ENCODE data around the gene CDC25A.
A peak's percentile ranks its signal among the peaks of the same experiment; 100 is the strongest.

Gene CDC25A

DNA sequence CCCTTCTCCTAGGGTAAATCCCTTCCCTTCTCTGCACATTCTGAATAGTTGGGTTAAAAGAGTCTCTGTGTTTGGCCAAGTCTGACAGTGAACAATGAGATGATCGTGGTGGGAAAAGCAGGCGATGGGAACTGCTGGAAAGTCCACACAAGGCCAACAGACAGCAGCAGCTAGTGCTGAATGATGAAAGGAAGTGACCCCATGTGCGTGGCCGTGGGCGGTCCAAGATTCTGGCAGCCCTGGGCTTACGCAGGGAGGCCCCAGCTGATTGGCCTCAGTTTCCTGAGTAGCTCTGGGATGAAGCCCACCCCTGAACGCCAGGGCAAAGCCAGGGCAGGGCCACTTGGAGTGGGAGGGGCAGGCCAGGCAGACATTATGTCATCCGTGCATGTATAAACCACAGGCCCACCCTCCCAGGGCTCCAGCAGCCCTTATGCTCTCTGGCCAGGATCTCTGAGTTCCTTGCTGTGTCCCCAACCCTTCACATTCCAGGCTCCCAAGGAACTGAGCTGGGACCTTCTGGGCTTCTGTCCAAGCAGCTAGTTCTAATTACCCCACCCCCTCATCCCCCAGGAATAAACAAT, 57.8 kb downstream of the CDC25A start:
- no peak overlapping the region for H3K27ac ChIP-seq (ENCODE audit: low read length, poor library complexity, severe bottlenecking)
- H3K9me3 ChIP-seq (ENCODE audit: control insufficient read depth, low read length) = no peaks in the 10 kb centered on the region
- DNase-seq = peak; percentile 93
- peaks cover 14% of the 10 kb centered on the region for H3K4me1 ChIP-seq (ENCODE audit: control insufficient read depth, insufficient read depth, low read depth, low read length)
- H4K91ac ChIP-seq (ENCODE audit: low read length) = no peak overlapping the region
- H2BK120ac ChIP-seq (ENCODE audit: low read depth, low read length) = no peak overlapping the region
- 54% methylated on average over 8 of the region's 8 CpGs for WGBS
- H2BK5ac ChIP-seq (ENCODE audit: low read depth, low read length, poor library complexity, severe bottlenecking) = no peak overlapping the region
- H3K14ac ChIP-seq (ENCODE audit: low read length in 2 of 2) = no peak overlapping the region
- H3K4me3 ChIP-seq (ENCODE audit: insufficient read depth in 1 of 2, low read depth in 1 of 2, low read length in 2 of 2) = no peak overlapping the region
- no peak overlapping the region for H3K23ac ChIP-seq (ENCODE audit: low read length in 2 of 2)
- no peaks in the 10 kb centered on the region for H3K27me3 ChIP-seq (ENCODE audit: control insufficient read depth in 1 of 2, insufficient read depth in 1 of 2, low read length in 2 of 2)
- no peak overlapping the region for H3K4me2 ChIP-seq (ENCODE audit: low read length, poor library complexity, severe bottlenecking)
- H2BK12ac ChIP-seq (ENCODE audit: low read length in 2 of 2) = peak overlapping the region in 1 of 2 experiments; percentile 27
- H2AFZ ChIP-seq (ENCODE audit: low read depth, low read length) = peak overlapping the region; percentile 48
- peak overlapping the region; percentile 5 for H4K8ac ChIP-seq (ENCODE audit: low read length)
- H3K9ac ChIP-seq (ENCODE audit: low read length) = peak overlapping the region; percentile 23
- no peaks in the 10 kb centered on the region for H3K79me1 ChIP-seq (replicated peaks; ENCODE audit: low read length, poor library complexity, severe bottlenecking)
- H3K36me3 ChIP-seq (ENCODE audit: control insufficient read depth in 1 of 2, insufficient read depth in 2 of 2, low read depth in 1 of 2, low read length in 2 of 2) = no peaks in the 10 kb centered on the region
- peak overlapping the region in 1 of 2 experiments; percentile 49 for H3K4ac ChIP-seq (ENCODE audit: low read depth in 1 of 2, low read length in 2 of 2)
- H3K18ac ChIP-seq (ENCODE audit: low read depth in 1 of 2, low read length in 2 of 2) = peak overlapping the region; percentile 46 to 58
- H2BK15ac ChIP-seq (ENCODE audit: low read depth, poor library complexity, severe bottlenecking) = no peak overlapping the region
- H2AK5ac ChIP-seq (ENCODE audit: low read length, severe bottlenecking) = no peak overlapping the region

GRCh38 chr3:48129921-48130320, 58.3 kb downstream of the CDC25A start:
- no peaks in the 10 kb centered on the region for H3K36me3 ChIP-seq (ENCODE audit: control insufficient read depth in 1 of 2, insufficient read depth in 2 of 2, low read depth in 1 of 2, low read length in 2 of 2)
- no peak overlapping the region for H4K91ac ChIP-seq (ENCODE audit: low read length)
- H3K79me1 ChIP-seq (replicated peaks; ENCODE audit: low read length, poor library complexity, severe bottlenecking) = no peaks in the 10 kb centered on the region
- peak; percentile 79 for DNase-seq
- H2AFZ ChIP-seq (ENCODE audit: low read depth, low read length) = peak overlapping the region; percentile 83
- no peak overlapping the region for H3K4me2 ChIP-seq (ENCODE audit: low read length, poor library complexity, severe bottlenecking)
- H3K27ac ChIP-seq (ENCODE audit: low read length, poor library complexity, severe bottlenecking) = no peak overlapping the region
- H2BK120ac ChIP-seq (ENCODE audit: low read depth, low read length) = no peak overlapping the region
- H2AK5ac ChIP-seq (ENCODE audit: low read length, severe bottlenecking) = no peak overlapping the region
- no peak overlapping the region for H2BK15ac ChIP-seq (ENCODE audit: low read depth, poor library complexity, severe bottlenecking)
- no peaks in the 10 kb centered on the region for H3K9me3 ChIP-seq (ENCODE audit: control insufficient read depth, low read length)
- no peak overlapping the region for H4K8ac ChIP-seq (ENCODE audit: low read length)
- peak overlapping the region; percentile 46 to 88 for H3K18ac ChIP-seq (ENCODE audit: low read depth in 1 of 2, low read length in 2 of 2)
- WGBS = 47% methylated on average over 2 of the region's 2 CpGs
- H3K9ac ChIP-seq (ENCODE audit: low read length) = no peak overlapping the region
- no peak overlapping the region for H3K23ac ChIP-seq (ENCODE audit: low read length in 2 of 2)
- no peak overlapping the region for H3K4me3 ChIP-seq (ENCODE audit: insufficient read depth in 1 of 2, low read depth in 1 of 2, low read length in 2 of 2)
- H3K4me1 ChIP-seq (ENCODE audit: control insufficient read depth, insufficient read depth, low read depth, low read length) = peaks cover 16% of the 10 kb centered on the region
- no peaks in the 10 kb centered on the region for H3K27me3 ChIP-seq (ENCODE audit: control insufficient read depth in 1 of 2, insufficient read depth in 1 of 2, low read length in 2 of 2)
- H2BK12ac ChIP-seq (ENCODE audit: low read length in 2 of 2) = peak overlapping the region; percentile 82 to 90
- no peak overlapping the region for H2BK5ac ChIP-seq (ENCODE audit: low read depth, low read length, poor library complexity, severe bottlenecking)
- peak overlapping the region in 1 of 2 experiments; percentile 63 for H3K14ac ChIP-seq (ENCODE audit: low read length in 2 of 2)
- H3K4ac ChIP-seq (ENCODE audit: low read depth in 1 of 2, low read length in 2 of 2) = peak overlapping the region in 1 of 2 experiments; percentile 53

DNA sequence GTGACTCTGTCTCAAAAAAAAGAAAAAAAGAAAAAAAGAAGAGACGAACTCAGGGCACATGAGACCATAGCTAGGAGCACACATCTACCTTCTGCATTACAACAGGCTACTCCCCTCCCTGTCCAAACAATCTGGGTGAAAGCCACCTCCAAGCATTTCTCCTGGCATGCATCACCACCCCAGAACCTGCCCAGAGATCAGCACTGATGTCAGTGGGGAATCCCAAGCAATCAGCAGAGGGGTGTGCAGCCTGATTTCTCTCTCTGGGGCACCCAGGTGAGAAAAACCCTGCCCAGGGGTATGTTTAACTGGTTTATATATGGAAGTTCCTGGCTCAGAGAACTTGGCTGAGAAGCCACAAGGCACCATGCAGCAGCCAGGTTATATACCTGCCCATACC, 59.4 kb downstream of the CDC25A start:
- H2AFZ ChIP-seq (ENCODE audit: low read depth, low read length) = no peak overlapping the region
- H3K36me3 ChIP-seq (ENCODE audit: control insufficient read depth in 1 of 2, insufficient read depth in 2 of 2, low read depth in 1 of 2, low read length in 2 of 2) = no peaks in the 10 kb centered on the region
- peaks cover 16% of the 10 kb centered on the region for H3K4me1 ChIP-seq (ENCODE audit: control insufficient read depth, insufficient read depth, low read depth, low read length)
- H4K91ac ChIP-seq (ENCODE audit: low read length) = no peak overlapping the region
- H2BK120ac ChIP-seq (ENCODE audit: low read depth, low read length) = no peak overlapping the region
- H3K27ac ChIP-seq (ENCODE audit: low read length, poor library complexity, severe bottlenecking) = no peak overlapping the region
- H2BK15ac ChIP-seq (ENCODE audit: low read depth, poor library complexity, severe bottlenecking) = no peak overlapping the region
- H3K4me2 ChIP-seq (ENCODE audit: low read length, poor library complexity, severe bottlenecking) = no peak overlapping the region
- no peak overlapping the region for H3K18ac ChIP-seq (ENCODE audit: low read depth in 1 of 2, low read length in 2 of 2)
- H3K27me3 ChIP-seq (ENCODE audit: control insufficient read depth in 1 of 2, insufficient read depth in 1 of 2, low read length in 2 of 2) = no peaks in the 10 kb centered on the region
- H3K14ac ChIP-seq (ENCODE audit: low read length in 2 of 2) = no peak overlapping the region
- no peak overlapping the region for H3K4ac ChIP-seq (ENCODE audit: low read depth in 1 of 2, low read length in 2 of 2)
- no peaks in the 10 kb centered on the region for H3K79me1 ChIP-seq (replicated peaks; ENCODE audit: low read length, poor library complexity, severe bottlenecking)
- no peak overlapping the region for H2AK5ac ChIP-seq (ENCODE audit: low read length, severe bottlenecking)
- no CpG with 5 or more reads among the region's 1 CpG for WGBS
- H3K9me3 ChIP-seq (ENCODE audit: control insufficient read depth, low read length) = no peaks in the 10 kb centered on the region
- no peak overlapping the region for H3K4me3 ChIP-seq (ENCODE audit: insufficient read depth in 1 of 2, low read depth in 1 of 2, low read length in 2 of 2)
- no peak overlapping the region for H4K8ac ChIP-seq (ENCODE audit: low read length)
- H3K23ac ChIP-seq (ENCODE audit: low read length in 2 of 2) = no peak overlapping the region
- H2BK5ac ChIP-seq (ENCODE audit: low read depth, low read length, poor library complexity, severe bottlenecking) = no peak overlapping the region
- no peak overlapping the region for H3K9ac ChIP-seq (ENCODE audit: low read length)
- H2BK12ac ChIP-seq (ENCODE audit: low read length in 2 of 2) = no peak overlapping the region
- DNase-seq = no peak

- Histone ChIP-seq H4K91ac (ENCODE audit: low read length) (no peak overlapping the region), H2AK5ac (ENCODE audit: low read length, severe bottlenecking) (no peak overlapping the region), H3K4ac (ENCODE audit: low read depth in 1 of 2, low read length in 2 of 2) (no peak overlapping the region), H3K4me1 (ENCODE audit: control insufficient read depth, insufficient read depth, low read depth, low read length) (peaks cover 13% of the 10 kb centered on the region), H3K27me3 (ENCODE audit: control insufficient read depth in 1 of 2, insufficient read depth in 1 of 2, low read length in 2 of 2) (no peaks in the 10 kb centered on the region), H2BK12ac (ENCODE audit: low read length in 2 of 2) (no peak overlapping the region), H3K9ac (ENCODE audit: low read length) (no peak overlapping the region), H4K8ac (ENCODE audit: low read length) (no peak overlapping the region), H3K27ac (ENCODE audit: low read length, poor library complexity, severe bottlenecking) (no peak overlapping the region), H3K79me1 (replicated peaks; ENCODE audit: low read length, poor library complexity, severe bottlenecking) (no peaks in the 10 kb centered on the region), H3K9me3 (ENCODE audit: control insufficient read depth, low read length) (no peaks in the 10 kb centered on the region), H3K36me3 (ENCODE audit: control insufficient read depth in 1 of 2, insufficient read depth in 2 of 2, low read depth in 1 of 2, low read length in 2 of 2) (no peaks in the 10 kb centered on the region), H3K18ac (ENCODE audit: low read depth in 1 of 2, low read length in 2 of 2) (no peak overlapping the region), H2BK120ac (ENCODE audit: low read depth, low read length) (no peak overlapping the region), H3K23ac (ENCODE audit: low read length in 2 of 2) (no peak overlapping the region), H3K4me3 (ENCODE audit: insufficient read depth in 1 of 2, low read depth in 1 of 2, low read length in 2 of 2) (no peak overlapping the region), H3K4me2 (ENCODE audit: low read length, poor library complexity, severe bottlenecking) (no peak overlapping the region), H3K14ac (ENCODE audit: low read length in 2 of 2) (no peak overlapping the region), H2AFZ (ENCODE audit: low read depth, low read length) (no peak overlapping the region), H2BK15ac (ENCODE audit: low read depth, poor library complexity, severe bottlenecking) (no peak overlapping the region), H2BK5ac (ENCODE audit: low read depth, low read length, poor library complexity, severe bottlenecking) (no peak overlapping the region)
- no peak for DNase-seq
- 94% methylated on average over 9 of the region's 9 CpGs for WGBS
These were observed 62.2 kb downstream of the CDC25A start for GRCh38 chr3:48125886-48126622.
